Memory B cell (primary cell): ENCODE results near the gene CAMK4.

Experiments
- ATAC-seq: fragments of 150-1000 bp; cut with Tn5 transposase; 2 replicates; pipeline ENCODE4 v1.10.0; 2021; ENCODE audit warnings: low read depth, mild to moderate bottlenecking, moderate library complexity
- DNase-seq, 2 donors: peaks; one replicate each; pipeline ENCODE4 v3.0.0; 2022; ENCODE audit warnings: low spot score in 2 of 2
- H3K27ac Mint-ChIP-seq: one replicate; pipeline ENCODE4 v1.8.0; 2022; ENCODE audit warnings: mild to moderate bottlenecking, moderate library complexity, mixed read lengths
- H3K27me3 Mint-ChIP-seq: one replicate; pipeline ENCODE4 v1.8.0; 2022; ENCODE audit warnings: mixed read lengths
- H3K36me3 Mint-ChIP-seq: one replicate; pipeline ENCODE4 v1.8.0; 2022; ENCODE audit warnings: mild to moderate bottlenecking, mixed read lengths
- H3K4me1 Mint-ChIP-seq: one replicate; pipeline ENCODE4 v1.8.0; 2022; ENCODE audit warnings: mixed read lengths
- H3K4me3 Mint-ChIP-seq: one replicate; pipeline ENCODE4 v1.8.0; 2022; ENCODE audit warnings: mild to moderate bottlenecking, moderate library complexity, mixed read lengths
- H3K9me3 Mint-ChIP-seq: one replicate; pipeline ENCODE4 v1.8.0; 2022; ENCODE audit warnings: mixed read lengths

Gene CAMK4

DNA sequence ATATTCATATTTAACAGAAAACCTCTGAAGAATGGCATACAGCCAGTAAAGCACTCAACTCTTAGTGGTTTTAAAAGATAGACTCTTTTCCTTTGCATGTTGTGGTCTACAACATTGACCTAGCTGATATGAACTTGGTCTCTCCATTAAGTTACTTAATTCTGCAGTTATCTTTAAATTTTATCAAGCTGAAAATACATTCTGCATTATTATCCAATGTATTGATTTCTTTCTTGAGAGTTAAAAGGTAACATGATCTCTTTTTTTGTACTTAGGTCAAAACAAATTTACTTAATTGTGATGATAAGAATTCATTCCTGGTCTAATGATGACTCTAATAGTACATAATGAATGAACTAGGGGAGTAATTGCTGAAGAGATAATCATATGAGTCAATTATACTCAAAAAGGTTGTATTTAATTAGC lies 155.2 kb downstream of the CAMK4 start:
- H3K27me3 Mint-ChIP-seq = no peaks in the 10 kb centered on the region
- H3K4me1 Mint-ChIP-seq = no peaks in the 10 kb centered on the region
- H3K4me3 Mint-ChIP-seq = no peak overlapping the region
- H3K36me3 Mint-ChIP-seq = no peaks in the 10 kb centered on the region
- DNase-seq (no peak), ATAC-seq (no peak)
- H3K9me3 Mint-ChIP-seq = peaks cover 4% of the 10 kb centered on the region
- H3K27ac Mint-ChIP-seq = no peak overlapping the region

GRCh38 chr5:111383288-111383970 lies 159.2 kb downstream of the CAMK4 start:
- no peak for ATAC-seq
- Mint-ChIP-seq H3K27ac (no peak overlapping the region), H3K36me3 (no peaks in the 10 kb centered on the region), H3K4me3 (no peak overlapping the region), H3K4me1 (no peaks in the 10 kb centered on the region), H3K27me3 (no peaks in the 10 kb centered on the region), H3K9me3 (no peaks in the 10 kb centered on the region)
- DNase-seq = no peak

- Mint-ChIP-seq H3K9me3 (no peaks in the 10 kb centered on the region), H3K36me3 (no peaks in the 10 kb centered on the region), H3K27ac (no peak overlapping the region), H3K4me1 (no peaks in the 10 kb centered on the region), H3K27me3 (no peaks in the 10 kb centered on the region), H3K4me3 (no peak overlapping the region)
- no peak for DNase-seq
- no peak for ATAC-seq
Measured at GRCh38 chr5:111384220-111384619, 160.0 kb downstream of the CAMK4 start.

GRCh38 chr5:111385051-111385450 lies 160.9 kb downstream of the CAMK4 start:
- Mint-ChIP-seq H3K27me3 (no peaks in the 10 kb centered on the region), H3K36me3 (no peaks in the 10 kb centered on the region), H3K4me1 (no peaks in the 10 kb centered on the region)

DNA sequence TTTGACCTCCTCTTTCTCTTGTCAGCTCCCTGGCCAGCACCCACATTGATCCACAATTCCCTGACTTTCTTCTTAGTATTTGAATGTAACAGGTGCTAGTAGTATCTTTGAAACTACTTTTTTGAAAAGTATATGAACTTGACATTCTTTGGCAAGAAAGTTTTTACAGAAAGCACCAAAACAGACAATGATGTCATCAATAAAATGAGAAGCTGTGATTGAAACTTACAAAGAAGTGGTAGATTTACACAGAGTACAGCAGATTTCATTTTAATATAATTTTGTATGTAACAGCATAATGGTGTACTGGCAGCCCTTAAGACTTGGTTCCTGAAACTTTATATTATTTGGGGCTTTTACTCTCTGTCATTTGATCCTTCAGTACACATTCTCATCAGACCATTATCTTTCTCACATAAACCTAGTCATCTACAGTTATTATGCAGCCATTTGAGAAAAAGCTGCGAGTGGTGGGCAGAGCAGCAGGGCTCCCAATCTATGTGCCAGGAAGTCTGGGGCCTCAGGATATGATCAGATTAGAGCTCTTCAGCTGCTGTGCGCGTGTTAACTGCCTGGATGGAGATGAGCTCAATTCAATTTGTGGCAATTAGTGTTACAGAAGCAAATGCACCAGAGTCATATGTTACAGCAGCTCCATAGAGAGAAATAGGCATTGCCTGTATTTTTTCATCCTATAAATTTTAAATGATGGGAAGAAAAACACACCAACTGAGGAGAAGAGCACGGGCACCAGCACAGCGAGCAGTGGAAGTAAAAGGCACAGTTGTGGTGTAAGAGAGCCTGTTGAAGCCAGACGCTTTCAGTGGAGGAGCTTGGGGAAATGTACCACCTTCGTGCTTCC lies 162.0 kb downstream of the CAMK4 start:
- no peak overlapping the region for H3K27ac Mint-ChIP-seq
- ATAC-seq (no peak), DNase-seq (no peak)
- no peaks in the 10 kb centered on the region for H3K4me1 Mint-ChIP-seq
- no peaks in the 10 kb centered on the region for H3K36me3 Mint-ChIP-seq
- no peaks in the 10 kb centered on the region for H3K27me3 Mint-ChIP-seq
- no peaks in the 10 kb centered on the region for H3K9me3 Mint-ChIP-seq
- H3K4me3 Mint-ChIP-seq = no peak overlapping the region

More at GRCh38 chr5:111385051-111385450, 160.9 kb downstream of the CAMK4 start:
- Mint-ChIP-seq H3K27ac (no peak overlapping the region), H3K9me3 (no peaks in the 10 kb centered on the region), H3K4me3 (no peak overlapping the region)
- no peak for ATAC-seq
- no peak for DNase-seq

- Mint-ChIP-seq H3K27ac (no peak overlapping the region), H3K9me3 (no peaks in the 10 kb centered on the region), H3K36me3 (no peaks in the 10 kb centered on the region), H3K4me3 (no peak overlapping the region), H3K4me1 (no peaks in the 10 kb centered on the region), H3K27me3 (no peaks in the 10 kb centered on the region)
- DNase-seq = no peak
- no peak for ATAC-seq
Measured at GRCh38 chr5:111386832-111387162, 162.6 kb downstream of the CAMK4 start.

DNA sequence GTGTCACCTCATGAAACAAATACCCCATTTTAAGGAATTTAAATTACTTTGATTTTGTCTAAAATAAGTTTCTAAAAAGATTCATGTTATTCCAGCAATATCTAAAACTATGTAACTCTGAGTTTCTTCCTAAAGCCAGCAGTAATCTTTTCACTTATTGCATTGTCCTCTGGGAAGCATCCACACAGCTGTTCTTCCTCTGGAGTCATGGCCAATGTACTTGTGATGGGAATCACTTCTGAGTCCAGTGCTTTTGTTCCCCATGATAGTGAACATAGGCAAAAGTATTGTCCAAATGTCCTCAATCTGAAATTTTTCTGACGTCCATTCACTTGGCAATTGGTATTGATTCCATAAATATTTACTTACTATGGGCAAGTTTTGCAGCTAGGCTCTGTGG lies 163.2 kb downstream of the CAMK4 start:
- H3K36me3 Mint-ChIP-seq = no peaks in the 10 kb centered on the region
- no peak overlapping the region for H3K4me3 Mint-ChIP-seq
- no peaks in the 10 kb centered on the region for H3K27me3 Mint-ChIP-seq
- DNase-seq = no peak
- ATAC-seq = no peak
- no peaks in the 10 kb centered on the region for H3K9me3 Mint-ChIP-seq
- H3K27ac Mint-ChIP-seq = no peak overlapping the region
- H3K4me1 Mint-ChIP-seq = no peaks in the 10 kb centered on the region

- Mint-ChIP-seq H3K4me3 (no peak overlapping the region), H3K36me3 (no peaks in the 10 kb centered on the region), H3K9me3 (no peaks in the 10 kb centered on the region), H3K27me3 (no peaks in the 10 kb centered on the region), H3K27ac (no peak overlapping the region), H3K4me1 (no peaks in the 10 kb centered on the region)
- no peak for DNase-seq
- no peak for ATAC-seq
Measured at GRCh38 chr5:111389390-111390082, 165.4 kb downstream of the CAMK4 start.

DNA sequence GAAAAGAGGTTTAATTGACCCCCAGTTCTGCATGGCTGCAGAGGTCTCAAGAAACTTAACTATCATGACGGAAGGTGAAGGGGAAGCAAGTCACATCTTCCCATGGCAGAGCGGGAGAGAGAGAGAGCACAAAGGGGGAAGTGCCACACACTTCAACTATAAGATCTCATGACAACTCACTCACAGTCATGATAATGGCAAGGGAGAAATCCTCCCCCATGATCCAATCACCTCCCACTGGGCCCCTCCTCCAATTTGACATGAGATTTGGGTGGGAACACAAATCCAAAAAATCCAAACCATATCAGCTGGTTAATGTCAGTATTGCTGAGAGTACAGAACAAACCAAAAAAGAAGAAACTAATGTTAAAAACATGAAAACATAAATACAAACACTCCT lies 168.0 kb downstream of the CAMK4 start:
- H3K4me3 Mint-ChIP-seq = no peak overlapping the region
- H3K36me3 Mint-ChIP-seq = no peaks in the 10 kb centered on the region
- no peaks in the 10 kb centered on the region for H3K27me3 Mint-ChIP-seq
- no peak overlapping the region for H3K27ac Mint-ChIP-seq
- no peaks in the 10 kb centered on the region for H3K9me3 Mint-ChIP-seq
- H3K4me1 Mint-ChIP-seq = no peaks in the 10 kb centered on the region
- DNase-seq = no peak
- ATAC-seq = no peak

DNA sequence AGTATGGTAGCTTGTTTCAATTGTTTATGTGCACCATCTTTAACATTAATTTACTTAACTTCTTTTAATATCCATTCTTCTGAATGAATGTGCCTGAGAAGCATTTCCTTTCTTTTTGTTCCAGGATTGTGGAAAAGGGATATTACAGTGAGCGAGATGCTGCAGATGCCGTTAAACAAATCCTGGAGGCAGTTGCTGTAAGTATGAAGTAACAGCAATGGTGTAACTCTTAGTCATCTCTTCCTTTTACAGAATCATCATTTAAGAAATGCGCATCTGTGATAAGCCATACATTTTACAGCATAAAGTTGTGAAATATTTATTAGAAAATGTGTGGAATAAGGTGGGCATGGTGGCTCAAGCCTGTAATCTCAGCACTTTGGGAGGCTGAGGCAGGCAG lies 170.4 kb downstream of the CAMK4 start:
- Mint-ChIP-seq H3K4me3 (no peak overlapping the region), H3K36me3 (no peaks in the 10 kb centered on the region), H3K27ac (no peak overlapping the region), H3K27me3 (no peaks in the 10 kb centered on the region), H3K9me3 (no peaks in the 10 kb centered on the region), H3K4me1 (no peaks in the 10 kb centered on the region)
- no peak for DNase-seq
- no peak for ATAC-seq

GRCh38 chr5:111398013-111398412 lies 173.8 kb downstream of the CAMK4 start:
- DNase-seq (no peak), ATAC-seq (no peak)

GRCh38 chr5:111399113-111399512 lies 174.9 kb downstream of the CAMK4 start:
- Mint-ChIP-seq H3K27ac (no peak overlapping the region), H3K27me3 (no peaks in the 10 kb centered on the region), H3K4me3 (no peak overlapping the region), H3K4me1 (no peaks in the 10 kb centered on the region), H3K9me3 (no peaks in the 10 kb centered on the region), H3K36me3 (peaks cover 2% of the 10 kb centered on the region)
- ATAC-seq (no peak), DNase-seq (no peak)

More at GRCh38 chr5:111398013-111398412, 173.8 kb downstream of the CAMK4 start:
- Mint-ChIP-seq H3K4me1 (no peaks in the 10 kb centered on the region), H3K27me3 (no peaks in the 10 kb centered on the region), H3K27ac (no peak overlapping the region), H3K36me3 (peaks cover 2% of the 10 kb centered on the region), H3K9me3 (no peaks in the 10 kb centered on the region), H3K4me3 (no peak overlapping the region)

- Mint-ChIP-seq H3K9me3 (no peaks in the 10 kb centered on the region), H3K27ac (no peak overlapping the region), H3K4me1 (no peaks in the 10 kb centered on the region), H3K27me3 (no peaks in the 10 kb centered on the region), H3K36me3 (peaks cover 2% of the 10 kb centered on the region), H3K4me3 (no peak overlapping the region)
- ATAC-seq (no peak), DNase-seq (no peak)
Measured at GRCh38 chr5:111401906-111402305, 177.7 kb downstream of the CAMK4 start.

DNA sequence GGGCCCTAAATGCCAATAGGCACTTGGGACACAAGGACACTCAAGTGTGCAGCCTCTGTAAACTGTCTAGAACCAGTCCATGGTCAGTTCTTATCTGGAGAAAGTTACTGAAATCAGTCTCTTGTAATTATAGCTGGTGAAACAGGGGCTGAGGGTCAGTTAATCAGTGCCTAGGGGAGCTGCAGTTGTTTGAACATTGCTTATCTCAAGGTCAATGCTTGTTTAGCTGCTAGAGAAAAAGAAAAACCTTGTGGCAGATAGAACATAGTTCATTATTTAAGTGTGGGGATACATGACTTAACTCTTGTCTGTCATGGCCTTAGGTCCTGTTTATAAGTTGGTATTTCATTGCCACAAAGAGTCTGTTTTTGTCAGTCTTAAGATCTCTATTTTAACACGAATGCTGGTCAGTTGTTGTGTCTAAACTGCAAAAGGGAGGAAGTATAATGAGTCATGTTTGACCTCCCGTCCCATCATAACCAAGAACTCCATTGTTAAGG lies 180.1 kb downstream of the CAMK4 start:
- Mint-ChIP-seq H3K27ac (no peak overlapping the region), H3K4me3 (no peak overlapping the region), H3K9me3 (no peaks in the 10 kb centered on the region), H3K4me1 (no peaks in the 10 kb centered on the region), H3K27me3 (no peaks in the 10 kb centered on the region), H3K36me3 (peaks cover 2% of the 10 kb centered on the region)
- DNase-seq (no peak), ATAC-seq (no peak)
